ENCODE measurements around the gene PDE9A. TPM values are rescaled to one million over a fixed set of nuclear protein-coding genes. Genes with fewer than 3 reads are reported as not detected.

Gene PDE9A
- total RNA-seq, 1 experiment from 2014 or later: 31.9 TPM

DNA sequence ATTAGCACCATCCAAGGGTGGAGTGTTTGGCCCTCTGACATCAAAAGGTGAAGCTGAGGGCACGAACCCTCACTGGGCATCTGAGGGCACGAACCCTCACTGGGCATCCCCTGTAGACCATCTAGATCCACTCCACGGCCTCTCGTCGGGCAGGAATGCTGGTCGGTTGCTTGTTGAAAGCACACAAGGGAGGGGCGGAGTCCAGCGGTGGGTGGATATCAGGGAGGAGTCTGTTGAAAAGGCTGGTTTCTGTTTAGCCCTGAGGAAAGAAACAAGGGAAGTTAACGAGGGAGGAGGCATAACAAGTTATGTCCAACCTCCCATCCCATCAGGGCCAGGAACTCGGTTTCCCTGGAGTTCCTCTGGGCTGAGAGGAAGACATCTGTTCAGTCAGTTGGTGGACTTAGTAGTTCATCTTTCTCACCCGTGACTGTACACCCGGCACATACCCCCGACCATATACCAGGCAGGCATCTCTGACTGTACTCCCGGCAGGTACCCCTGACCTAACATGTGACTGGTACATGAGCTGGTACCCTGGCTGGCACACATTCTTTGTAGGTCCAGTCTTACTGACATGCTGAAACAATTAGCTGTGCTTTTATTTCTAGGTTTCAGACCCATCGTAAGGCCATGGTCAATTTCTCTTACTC is 32.1 kb upstream of the PDE9A start:
- no peak overlapping the region for H3K9ac ChIP-seq (ENCODE audit: extremely low read depth, insufficient read length, low read length)
- H2BK20ac ChIP-seq (ENCODE audit: low read depth, low read length, poor library complexity, severe bottlenecking): no peak overlapping the region
- no peak overlapping the region for H4K91ac ChIP-seq (ENCODE audit: insufficient read length, low read depth, low read length)
- Mint-ChIP-seq H3K9me3 (peaks cover 3% of the 10 kb centered on the region in 2 experiments; a peak in 2 of 5 replicates), H3K4me1 (peaks cover 19 to 21% of the 10 kb centered on the region in 2 experiments), H3K4me3 (no peak overlapping the region), H3K27me3 (ENCODE audit: low read depth) (peaks cover 49% of the 10 kb centered on the region), H3K27ac (peak overlapping the region in 1 of 3 experiments; percentile 28; a peak in 1 of 7 replicates), H3K36me3 (ENCODE audit: insufficient read depth in 1 of 3, low read depth in 3 of 3) (no peaks in the 10 kb centered on the region)
- H3K9me3 ChIP-seq (ENCODE audit: control insufficient read depth, low read depth, low read length): no peaks in the 10 kb centered on the region
- H3K23ac ChIP-seq (ENCODE audit: insufficient read length, low read depth, low read length): no peak overlapping the region
- no peak overlapping the region for H3K56ac ChIP-seq (ENCODE audit: insufficient read length, low read depth, low read length)
- no peaks in the 10 kb centered on the region for H3K79me1 ChIP-seq (ENCODE audit: insufficient read depth, low read depth, low read length, poor library complexity, severe bottlenecking)
- no peak overlapping the region for H2AK5ac ChIP-seq (ENCODE audit: insufficient read length, low read length)
- TF ChIP-seq, protein P1, sequence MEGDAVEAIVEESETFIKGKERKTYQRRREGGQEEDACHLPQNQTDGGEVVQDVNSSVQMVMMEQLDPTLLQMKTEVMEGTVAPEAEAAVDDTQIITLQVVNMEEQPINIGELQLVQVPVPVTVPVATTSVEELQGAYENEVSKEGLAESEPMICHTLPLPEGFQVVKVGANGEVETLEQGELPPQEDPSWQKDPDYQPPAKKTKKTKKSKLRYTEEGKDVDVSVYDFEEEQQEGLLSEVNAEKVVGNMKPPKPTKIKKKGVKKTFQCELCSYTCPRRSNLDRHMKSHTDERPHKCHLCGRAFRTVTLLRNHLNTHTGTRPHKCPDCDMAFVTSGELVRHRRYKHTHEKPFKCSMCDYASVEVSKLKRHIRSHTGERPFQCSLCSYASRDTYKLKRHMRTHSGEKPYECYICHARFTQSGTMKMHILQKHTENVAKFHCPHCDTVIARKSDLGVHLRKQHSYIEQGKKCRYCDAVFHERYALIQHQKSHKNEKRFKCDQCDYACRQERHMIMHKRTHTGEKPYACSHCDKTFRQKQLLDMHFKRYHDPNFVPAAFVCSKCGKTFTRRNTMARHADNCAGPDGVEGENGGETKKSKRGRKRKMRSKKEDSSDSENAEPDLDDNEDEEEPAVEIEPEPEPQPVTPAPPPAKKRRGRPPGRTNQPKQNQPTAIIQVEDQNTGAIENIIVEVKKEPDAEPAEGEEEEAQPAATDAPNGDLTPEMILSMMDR (conservative IDR thresholded peaks at IDR 0.05): no peak
- H3K18ac ChIP-seq (ENCODE audit: insufficient read length, low read depth, low read length): no peak overlapping the region
- H3T11ph ChIP-seq (ENCODE audit: low read length): no peak overlapping the region
- H3K27ac ChIP-seq (ENCODE audit: insufficient read length, low read depth, low read length): no peak overlapping the region
- no peak for DNase-seq
- peaks cover under 1% of the 10 kb centered on the region for H3K23me2 ChIP-seq (ENCODE audit: insufficient read length, low read depth, low read length, poor library complexity, severe bottlenecking)
- H2BK120ac ChIP-seq (ENCODE audit: low read depth, low read length, poor library complexity, severe bottlenecking): no peak overlapping the region
- H3K4me1 ChIP-seq (ENCODE audit: insufficient read depth, low read length): no peaks in the 10 kb centered on the region
- no peak overlapping the region for H2BK5ac ChIP-seq (ENCODE audit: insufficient read length, low read length)
- H4K8ac ChIP-seq (replicated peaks; ENCODE audit: insufficient read length, low read depth, low read length): no peak overlapping the region
- H2BK15ac ChIP-seq (ENCODE audit: low read depth, low read length): no peak overlapping the region
- H3K79me2 ChIP-seq (ENCODE audit: insufficient read depth, low read length): no peaks in the 10 kb centered on the region
- H3K4me2 ChIP-seq (ENCODE audit: insufficient read depth, insufficient read length, low read length): no peak overlapping the region
- H3K14ac ChIP-seq (ENCODE audit: insufficient read depth, low read length): no peak overlapping the region
- no peak overlapping the region for H3K4ac ChIP-seq (ENCODE audit: low read depth, low read length)
- no CpG with 5 or more reads among the region's 15 CpGs for WGBS (ENCODE audit: extremely low coverage, insufficient read length, low lambda C conversion rate)
- H4K20me1 ChIP-seq (ENCODE audit: control insufficient read depth, insufficient read depth, insufficient read length): no peaks in the 10 kb centered on the region
- H4K5ac ChIP-seq (ENCODE audit: insufficient read length, low read depth, low read length): no peak overlapping the region
- no peaks in the 10 kb centered on the region for H3K27me3 ChIP-seq (ENCODE audit: insufficient read depth, low read length)
- H2AFZ ChIP-seq (ENCODE audit: low read length): no peak overlapping the region
- no peak overlapping the region for H2BK12ac ChIP-seq (ENCODE audit: insufficient read length, low read depth, low read length)
